Measurements from ENCODE around the gene PLCB2.

The PLCB2 gene

GRCh38 chr15:40327457-40327856 lies 19.7 kb upstream of the PLCB2 start:
- TF ChIP-seq REST (IDR thresholded peaks at IDR 0.05; ENCODE audit: insufficient read depth in 1 of 2, low read depth in 2 of 2, low read length in 2 of 2) (no peak), TAF1 (IDR thresholded peaks at IDR 0.05; ENCODE audit: borderline replicate concordance, insufficient read depth, low read length) (no peak), FOXP2 (optimal IDR thresholded peaks at IDR 0.05; ENCODE audit: borderline replicate concordance, extremely low read depth, extremely low read length, insufficient read depth) (no peak), POLR2AphosphoS5 (IDR thresholded peaks at IDR 0.05; ENCODE audit: low read depth, low read length) (no peak), SIN3A (IDR thresholded peaks at IDR 0.05; ENCODE audit: borderline replicate concordance, insufficient read depth, low read length) (no peak)

GRCh38 chr15:40325700-40326099 lies 18.0 kb upstream of the PLCB2 start:
- no peak for TF ChIP-seq FOXP2 (optimal IDR thresholded peaks at IDR 0.05; ENCODE audit: borderline replicate concordance, extremely low read depth, extremely low read length, insufficient read depth)
- TF ChIP-seq TAF1 (IDR thresholded peaks at IDR 0.05; ENCODE audit: borderline replicate concordance, insufficient read depth, low read length), result no peak
- no peak for TF ChIP-seq POLR2AphosphoS5 (IDR thresholded peaks at IDR 0.05; ENCODE audit: low read depth, low read length)
- no peak for TF ChIP-seq SIN3A (IDR thresholded peaks at IDR 0.05; ENCODE audit: borderline replicate concordance, insufficient read depth, low read length)
- TF ChIP-seq REST (IDR thresholded peaks at IDR 0.05; ENCODE audit: insufficient read depth in 1 of 2, low read depth in 2 of 2, low read length in 2 of 2), result no peak

GRCh38 chr15:40325188-40325587 lies 17.5 kb upstream of the PLCB2 start:
- TF ChIP-seq REST (IDR thresholded peaks at IDR 0.05; ENCODE audit: insufficient read depth in 1 of 2, low read depth in 2 of 2, low read length in 2 of 2) (no peak), FOXP2 (optimal IDR thresholded peaks at IDR 0.05; ENCODE audit: borderline replicate concordance, extremely low read depth, extremely low read length, insufficient read depth) (no peak), POLR2AphosphoS5 (IDR thresholded peaks at IDR 0.05; ENCODE audit: low read depth, low read length) (no peak), SIN3A (IDR thresholded peaks at IDR 0.05; ENCODE audit: borderline replicate concordance, insufficient read depth, low read length) (no peak), TAF1 (IDR thresholded peaks at IDR 0.05; ENCODE audit: borderline replicate concordance, insufficient read depth, low read length) (no peak)

- TF ChIP-seq POLR2AphosphoS5 (IDR thresholded peaks at IDR 0.05; ENCODE audit: low read depth, low read length) (no peak), SIN3A (IDR thresholded peaks at IDR 0.05; ENCODE audit: borderline replicate concordance, insufficient read depth, low read length) (no peak), FOXP2 (optimal IDR thresholded peaks at IDR 0.05; ENCODE audit: borderline replicate concordance, extremely low read depth, extremely low read length, insufficient read depth) (no peak), TAF1 (IDR thresholded peaks at IDR 0.05; ENCODE audit: borderline replicate concordance, insufficient read depth, low read length) (no peak), REST (IDR thresholded peaks at IDR 0.05; ENCODE audit: insufficient read depth in 1 of 2, low read depth in 2 of 2, low read length in 2 of 2) (no peak)
These were observed 16.5 kb upstream of the PLCB2 start for GRCh38 chr15:40323953-40324937.
